Esophagus squamous epithelium (tissue), 4 donors: ENCODE data around the gene EGR2.

Source experiments
- CTCF ChIP-seq, 6 experiments: fragments of 450-650 bp in 4 of 6; fragments of 200-600 bp in 2 of 6; sonication (generic) in 2 of 6; IDR thresholded peaks; one replicate each; pipeline ENCODE4 v1.5.1; 2016 to 2019; ENCODE audit warnings: antibody characterized with exemption in 6 of 6, mild to moderate bottlenecking in 4 of 6, moderate library complexity in 4 of 6
- POLR2A ChIP-seq, 4 donors: fragments of 450-650 bp; IDR thresholded peaks; one replicate each; pipeline ENCODE4 v1.6.1; 2017; ENCODE audit warnings: antibody characterized with exemption in 4 of 4, mild to moderate bottlenecking in 4 of 4, moderate library complexity in 3 of 4

GRCh38 chr10:62764011-62764410, 52.2 kb downstream of the EGR2 start:
- no peak for TF ChIP-seq POLR2A (IDR thresholded peaks at IDR 0.05)
- no peak for TF ChIP-seq CTCF (IDR thresholded peaks at IDR 0.05)
